ENCODE data around the gene CA10. TPM values are rescaled to one million over a fixed set of nuclear protein-coding genes. Genes with fewer than 3 reads are reported as not detected.

Gene CA10
- total RNA-seq, 2 donors from 2014 or later: not detected

DNA sequence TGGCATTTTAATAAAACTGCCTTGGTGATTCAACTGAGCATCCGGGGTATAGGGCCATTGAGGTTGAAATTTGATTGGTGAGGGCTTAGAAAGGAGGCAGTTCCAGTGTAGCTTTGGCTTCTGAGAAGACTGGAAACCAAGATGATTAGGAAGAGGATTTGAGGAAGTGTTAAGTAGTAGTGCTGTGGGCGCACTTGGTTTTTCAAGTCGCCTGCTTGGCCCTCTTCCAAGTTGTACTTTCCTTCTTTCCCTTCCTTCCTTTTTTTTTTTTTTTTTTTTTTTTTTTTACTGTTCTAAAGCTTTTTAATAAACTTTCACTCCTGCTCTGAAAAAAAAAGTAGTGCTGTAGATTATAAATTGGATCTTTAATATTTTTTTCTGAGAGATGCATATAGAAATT is 577.6 kb downstream of the CA10 start:
- DNase-seq (ENCODE audit: low spot score): no peak
- no peak for TF ChIP-seq CTCF (IDR thresholded peaks at IDR 0.05)
- no peak overlapping the region for H3K27ac ChIP-seq
- H3K4me1 ChIP-seq: no peaks in the 10 kb centered on the region
- H3K4me3 ChIP-seq: no peak overlapping the region
- no peaks in the 10 kb centered on the region for H3K36me3 ChIP-seq
- peaks cover 0 to 15% of the 10 kb centered on the region in 2 donors for H3K9me3 ChIP-seq
- H3K27me3 ChIP-seq: no peaks in the 10 kb centered on the region
